GM23338 (cell line): ENCODE measurements around the gene LPP. TPM values are rescaled to one million over a fixed set of nuclear protein-coding genes. Genes with fewer than 3 reads are reported as not detected.

Experiments
- ATAC-seq: fragments of 200-7000 bp; cut with Tn5 transposase; 3 replicates; pipeline ENCODE4 v1.9.1; 2020
- DNase-seq: peaks from one replicate; pipeline ENCODE4 v3.0.0-alpha.2; 2015; ENCODE audit warnings: low spot score
- H2AFZ ChIP-seq: fragments of 200-600 bp; sonication (generic); 2 replicates; pipeline ENCODE4 v1.8.0; 2016; ENCODE audit warnings: antibody characterized with exemption, mild to moderate bottlenecking, moderate library complexity
- H3F3A ChIP-seq: fragments of 200-600 bp; sonication (generic); replicated peaks from 2 replicates; pipeline ENCODE4 v1.8.0; 2017; ENCODE audit warnings: antibody characterized with exemption, mixed run types, low read depth
- H3K27ac ChIP-seq: fragments of 200-600 bp; sonication (generic); 2 replicates; pipeline ENCODE4 v1.6.1; 2016; ENCODE audit warnings: low read depth
- H3K27me3 ChIP-seq: fragments of 200-600 bp; sonication (generic); 2 replicates; pipeline ENCODE4 v1.8.0; 2016; ENCODE audit warnings: mild to moderate bottlenecking, mixed run types, moderate library complexity; ENCODE audit not compliant: insufficient read depth
- H3K36me3 ChIP-seq: fragments of 200-600 bp; sonication (generic); 2 replicates; pipeline ENCODE4 v1.8.0; 2016; ENCODE audit warnings: mild to moderate bottlenecking; ENCODE audit not compliant: insufficient read depth
- H3K4me1 ChIP-seq: fragments of 200-600 bp; sonication (generic); 2 replicates; pipeline ENCODE4 v1.8.0; 2016; ENCODE audit warnings: mild to moderate bottlenecking, moderate library complexity; ENCODE audit not compliant: insufficient read depth
- H3K4me2 ChIP-seq: fragments of 200-600 bp; sonication (generic); 2 replicates; pipeline ENCODE4 v1.7.1; 2017; ENCODE audit warnings: mixed run types
- H3K4me3 ChIP-seq: fragments of 200-600 bp; sonication (generic); 2 replicates; pipeline ENCODE4 v1.6.1; 2016; ENCODE audit warnings: mixed run types
- H3K79me2 ChIP-seq: fragments of 200-600 bp; sonication (generic); replicated peaks from 2 replicates; pipeline ENCODE4 v1.8.0; 2017; ENCODE audit warnings: mild to moderate bottlenecking; ENCODE audit not compliant: insufficient read depth
- H3K9me2 ChIP-seq: fragments of 200-600 bp; sonication (generic); 2 replicates; pipeline ENCODE4 v1.8.0; 2017; ENCODE audit not compliant: insufficient read depth
- H4K20me1 ChIP-seq: fragments of 200-600 bp; sonication (generic); replicated peaks from 2 replicates; pipeline ENCODE4 v1.8.0; 2017; ENCODE audit warnings: mild to moderate bottlenecking; ENCODE audit not compliant: insufficient read depth
- H3K27ac Mint-ChIP-seq: 2 replicates; pipeline ENCODE4 v1.8.0; 2020; ENCODE audit warnings: inconsistent platforms, mild to moderate bottlenecking, moderate library complexity, mixed read lengths
- H3K27me3 Mint-ChIP-seq: 3 replicates; pipeline ENCODE4 v1.8.0; 2022; ENCODE audit warnings: low read depth, mild to moderate bottlenecking, moderate library complexity, mixed read lengths, inconsistent platforms; ENCODE audit not compliant: insufficient read depth, poor library complexity
- H3K36me3 Mint-ChIP-seq: 3 replicates; pipeline ENCODE4 v1.8.0; 2021; ENCODE audit warnings: low read depth, mild to moderate bottlenecking, inconsistent platforms, moderate library complexity, mixed read lengths
- H3K4me1 Mint-ChIP-seq: 3 replicates; pipeline ENCODE4 v1.8.0; 2020; ENCODE audit warnings: mild to moderate bottlenecking, inconsistent platforms, mixed read lengths
- H3K4me3 Mint-ChIP-seq: 3 replicates; pipeline ENCODE4 v1.8.0; 2021; ENCODE audit warnings: moderate library complexity, mild to moderate bottlenecking, inconsistent platforms, mixed read lengths
- H3K9me3 Mint-ChIP-seq: 3 replicates; pipeline ENCODE4 v1.8.0; 2020; ENCODE audit warnings: moderate library complexity, mild to moderate bottlenecking, inconsistent platforms, mixed read lengths
- CREB1 ChIP-seq: fragments of 250-450 bp; sonication (Bioruptor Pico); IDR thresholded peaks from 2 replicates; pipeline ENCODE4 v1.5.0; 2020; ENCODE audit warnings: low read depth, mild to moderate bottlenecking, moderate library complexity
- EZH2 ChIP-seq: fragments of 200-600 bp; sonication (generic); IDR thresholded peaks from one replicate; pipeline ENCODE4 v1.8.0; 2017; ENCODE audit warnings: antibody characterized with exemption, mild to moderate bottlenecking, low read depth; ENCODE audit not compliant: unreplicated experiment
- JUNB ChIP-seq: IDR thresholded peaks from one replicate; pipeline ENCODE4 v1.6.1; 2016; ENCODE audit warnings: antibody characterized with exemption; ENCODE audit not compliant: unreplicated experiment
- POLR2AphosphoS5 ChIP-seq: IDR thresholded peaks from 2 replicates; pipeline ENCODE4 v1.6.1; 2016; ENCODE audit warnings: antibody characterized with exemption, low read depth
- STAT1 ChIP-seq: IDR thresholded peaks from one replicate; pipeline ENCODE4 v1.6.1; 2016; ENCODE audit warnings: antibody characterized with exemption; ENCODE audit not compliant: unreplicated experiment
- polyA plus RNA-seq: library from polyadenylated mRNA; unstranded; fragments of >200 nt; fragmentation: Nextera tagmentation; extraction: Ambion mirVana; gene quantifications from 2 replicates; pipeline ENCODE4 v1.2.1, GENCODE V29; 2016
- total RNA-seq: library from RNA; depleted of rRNA; stranded (reverse); fragments of >200 nt; shearing (Covaris generic); gene quantifications from 2 replicates; pipeline ENCODE4 v1.2.3, GENCODE V29; 2014
- TF ChIP-seq, protein P1 (sequence below): IDR thresholded peaks from 2 replicates; pipeline ENCODE4 v1.6.1; 2016; ENCODE audit warnings: antibody characterized with exemption
- TF ChIP-seq, protein P2 (sequence below), 2 experiments: fragments of 200-600 bp in 1 of 2; sonication (generic) in 1 of 2; conservative IDR thresholded peaks; 2 replicates each; pipeline versions ENCODE4 v1.5.1 to v1.6.1; 2016 to 2017; ENCODE audit warnings: antibody characterized with exemption in 2 of 2, low read depth in 2 of 2, mild to moderate bottlenecking in 2 of 2, moderate library complexity in 1 of 2
- TF ChIP-seq, protein P3 (sequence below): IDR thresholded peaks from one replicate; pipeline ENCODE4 v1.6.1; 2018; ENCODE audit warnings: antibody characterized with exemption; ENCODE audit not compliant: unreplicated experiment

LPP gene
- total and polyA plus RNA-seq, 2 experiments from 2014 or later = 23.0 to 35.2 TPM

DNA sequence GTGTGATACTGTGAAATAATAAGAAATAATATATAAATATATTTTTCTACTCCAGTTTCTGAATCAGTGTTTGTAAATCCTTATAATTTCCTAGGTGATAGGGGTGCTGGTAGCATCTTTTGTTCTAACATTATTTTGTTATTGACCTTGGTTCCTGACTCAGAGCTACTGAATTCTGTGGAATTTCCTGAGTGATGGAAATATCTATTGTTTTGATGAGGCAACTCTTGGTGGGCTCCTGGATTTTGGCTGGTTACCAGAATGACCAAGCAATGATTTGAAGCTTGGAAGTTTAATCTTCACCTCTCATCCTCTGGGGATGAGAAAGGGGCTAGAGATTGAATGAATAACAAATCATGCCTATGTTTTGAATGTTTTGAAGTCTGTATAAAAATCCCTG, 377.3 kb downstream of the LPP start:
- H3K36me3 ChIP-seq = no peaks in the 10 kb centered on the region
- H3K4me3 Mint-ChIP-seq = no peak overlapping the region
- TF ChIP-seq STAT1 (no peak), POLR2AphosphoS5 (no peak)
- no peak overlapping the region for H2AFZ ChIP-seq
- ATAC-seq = no peak
- no peaks in the 10 kb centered on the region for H3K9me3 Mint-ChIP-seq
- no peaks in the 10 kb centered on the region for H3K36me3 Mint-ChIP-seq
- H3K4me1 Mint-ChIP-seq = peaks cover 11% of the 10 kb centered on the region; the same call in 2 of the 3 replicates
- no peaks in the 10 kb centered on the region for H3K79me2 ChIP-seq
- H4K20me1 ChIP-seq = no peaks in the 10 kb centered on the region
- H3K27ac Mint-ChIP-seq = no peak overlapping the region
- no peak overlapping the region for H3K4me2 ChIP-seq
- no peaks in the 10 kb centered on the region for H3F3A ChIP-seq
- no peaks in the 10 kb centered on the region for H3K27me3 Mint-ChIP-seq
- H3K27me3 ChIP-seq = no peaks in the 10 kb centered on the region
- no peaks in the 10 kb centered on the region for H3K9me2 ChIP-seq
- no peak overlapping the region for H3K27ac ChIP-seq
- no peak overlapping the region for H3K4me3 ChIP-seq
- H3K4me1 ChIP-seq = peaks cover 10% of the 10 kb centered on the region; the same call in 1 of the 2 replicates
- no peak for DNase-seq

DNA sequence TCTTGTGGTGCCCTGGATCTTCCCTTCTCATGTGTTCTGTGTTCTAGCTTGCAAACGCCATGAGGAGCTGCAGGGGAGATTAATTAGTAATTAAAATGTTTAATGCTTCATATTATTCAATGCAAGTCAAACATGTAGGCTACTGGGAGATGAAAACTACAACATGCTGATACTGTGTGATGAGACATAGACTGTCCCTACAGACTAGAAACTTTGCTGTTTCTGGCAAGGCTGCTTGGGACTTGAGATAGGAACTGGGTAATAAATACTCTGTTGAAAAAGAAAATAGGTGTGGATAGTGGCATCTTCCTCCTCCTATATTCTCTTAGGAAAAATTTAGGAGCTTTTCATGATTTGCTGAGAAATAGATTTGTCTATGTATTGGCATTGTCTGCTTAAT, 379.2 kb downstream of the LPP start:
- Mint-ChIP-seq H3K27ac (no peak overlapping the region), H3K4me1 (peaks cover 11% of the 10 kb centered on the region; the same call in 2 of the 3 replicates), H3K9me3 (no peaks in the 10 kb centered on the region), H3K27me3 (no peaks in the 10 kb centered on the region), H3K4me3 (no peak overlapping the region), H3K36me3 (no peaks in the 10 kb centered on the region)
- H3K36me3 ChIP-seq = no peaks in the 10 kb centered on the region
- H2AFZ ChIP-seq = no peak overlapping the region
- peaks cover 10% of the 10 kb centered on the region; the same call in 1 of the 2 replicates for H3K4me1 ChIP-seq
- no peaks in the 10 kb centered on the region for H3K79me2 ChIP-seq
- no peaks in the 10 kb centered on the region for H3F3A ChIP-seq
- H3K4me2 ChIP-seq = no peak overlapping the region
- no peaks in the 10 kb centered on the region for H3K27me3 ChIP-seq
- no peak overlapping the region for H3K4me3 ChIP-seq
- no peak for ATAC-seq
- TF ChIP-seq CREB1 (CRISPR knock-in tag) (no peak), JUNB (no peak), EZH2 (no peak)
- TF ChIP-seq, protein P1, sequence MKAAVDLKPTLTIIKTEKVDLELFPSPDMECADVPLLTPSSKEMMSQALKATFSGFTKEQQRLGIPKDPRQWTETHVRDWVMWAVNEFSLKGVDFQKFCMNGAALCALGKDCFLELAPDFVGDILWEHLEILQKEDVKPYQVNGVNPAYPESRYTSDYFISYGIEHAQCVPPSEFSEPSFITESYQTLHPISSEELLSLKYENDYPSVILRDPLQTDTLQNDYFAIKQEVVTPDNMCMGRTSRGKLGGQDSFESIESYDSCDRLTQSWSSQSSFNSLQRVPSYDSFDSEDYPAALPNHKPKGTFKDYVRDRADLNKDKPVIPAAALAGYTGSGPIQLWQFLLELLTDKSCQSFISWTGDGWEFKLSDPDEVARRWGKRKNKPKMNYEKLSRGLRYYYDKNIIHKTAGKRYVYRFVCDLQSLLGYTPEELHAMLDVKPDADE = no peak
- TF ChIP-seq, protein P2, sequence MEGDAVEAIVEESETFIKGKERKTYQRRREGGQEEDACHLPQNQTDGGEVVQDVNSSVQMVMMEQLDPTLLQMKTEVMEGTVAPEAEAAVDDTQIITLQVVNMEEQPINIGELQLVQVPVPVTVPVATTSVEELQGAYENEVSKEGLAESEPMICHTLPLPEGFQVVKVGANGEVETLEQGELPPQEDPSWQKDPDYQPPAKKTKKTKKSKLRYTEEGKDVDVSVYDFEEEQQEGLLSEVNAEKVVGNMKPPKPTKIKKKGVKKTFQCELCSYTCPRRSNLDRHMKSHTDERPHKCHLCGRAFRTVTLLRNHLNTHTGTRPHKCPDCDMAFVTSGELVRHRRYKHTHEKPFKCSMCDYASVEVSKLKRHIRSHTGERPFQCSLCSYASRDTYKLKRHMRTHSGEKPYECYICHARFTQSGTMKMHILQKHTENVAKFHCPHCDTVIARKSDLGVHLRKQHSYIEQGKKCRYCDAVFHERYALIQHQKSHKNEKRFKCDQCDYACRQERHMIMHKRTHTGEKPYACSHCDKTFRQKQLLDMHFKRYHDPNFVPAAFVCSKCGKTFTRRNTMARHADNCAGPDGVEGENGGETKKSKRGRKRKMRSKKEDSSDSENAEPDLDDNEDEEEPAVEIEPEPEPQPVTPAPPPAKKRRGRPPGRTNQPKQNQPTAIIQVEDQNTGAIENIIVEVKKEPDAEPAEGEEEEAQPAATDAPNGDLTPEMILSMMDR (conservative IDR thresholded peaks at IDR 0.05; ENCODE audit: low read depth in 2 of 2) = no peak
- TF ChIP-seq, protein P3, sequence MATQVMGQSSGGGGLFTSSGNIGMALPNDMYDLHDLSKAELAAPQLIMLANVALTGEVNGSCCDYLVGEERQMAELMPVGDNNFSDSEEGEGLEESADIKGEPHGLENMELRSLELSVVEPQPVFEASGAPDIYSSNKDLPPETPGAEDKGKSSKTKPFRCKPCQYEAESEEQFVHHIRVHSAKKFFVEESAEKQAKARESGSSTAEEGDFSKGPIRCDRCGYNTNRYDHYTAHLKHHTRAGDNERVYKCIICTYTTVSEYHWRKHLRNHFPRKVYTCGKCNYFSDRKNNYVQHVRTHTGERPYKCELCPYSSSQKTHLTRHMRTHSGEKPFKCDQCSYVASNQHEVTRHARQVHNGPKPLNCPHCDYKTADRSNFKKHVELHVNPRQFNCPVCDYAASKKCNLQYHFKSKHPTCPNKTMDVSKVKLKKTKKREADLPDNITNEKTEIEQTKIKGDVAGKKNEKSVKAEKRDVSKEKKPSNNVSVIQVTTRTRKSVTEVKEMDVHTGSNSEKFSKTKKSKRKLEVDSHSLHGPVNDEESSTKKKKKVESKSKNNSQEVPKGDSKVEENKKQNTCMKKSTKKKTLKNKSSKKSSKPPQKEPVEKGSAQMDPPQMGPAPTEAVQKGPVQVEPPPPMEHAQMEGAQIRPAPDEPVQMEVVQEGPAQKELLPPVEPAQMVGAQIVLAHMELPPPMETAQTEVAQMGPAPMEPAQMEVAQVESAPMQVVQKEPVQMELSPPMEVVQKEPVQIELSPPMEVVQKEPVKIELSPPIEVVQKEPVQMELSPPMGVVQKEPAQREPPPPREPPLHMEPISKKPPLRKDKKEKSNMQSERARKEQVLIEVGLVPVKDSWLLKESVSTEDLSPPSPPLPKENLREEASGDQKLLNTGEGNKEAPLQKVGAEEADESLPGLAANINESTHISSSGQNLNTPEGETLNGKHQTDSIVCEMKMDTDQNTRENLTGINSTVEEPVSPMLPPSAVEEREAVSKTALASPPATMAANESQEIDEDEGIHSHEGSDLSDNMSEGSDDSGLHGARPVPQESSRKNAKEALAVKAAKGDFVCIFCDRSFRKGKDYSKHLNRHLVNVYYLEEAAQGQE = no peak
- no peaks in the 10 kb centered on the region for H3K9me2 ChIP-seq
- H3K27ac ChIP-seq = no peak overlapping the region
- no peaks in the 10 kb centered on the region for H4K20me1 ChIP-seq
- no peak for DNase-seq
